Activated T-cell treated with anti-CD3 and anti-CD28 coated beads, Interleukin-2, amount 50 U/mL, for 1 hour (primary cell): Measurements from ENCODE around the gene NFU1.
"Not testable (repeated sequence)": the region's sequence is repeated elsewhere in the genome, so short reads cannot be mapped to it uniquely, and the experiment has no call there.

Experiments used
- DNase-seq: peaks from one replicate; pipeline ENCODE4 v3.0.0-alpha.2; 2020

NFU1 gene

DNA sequence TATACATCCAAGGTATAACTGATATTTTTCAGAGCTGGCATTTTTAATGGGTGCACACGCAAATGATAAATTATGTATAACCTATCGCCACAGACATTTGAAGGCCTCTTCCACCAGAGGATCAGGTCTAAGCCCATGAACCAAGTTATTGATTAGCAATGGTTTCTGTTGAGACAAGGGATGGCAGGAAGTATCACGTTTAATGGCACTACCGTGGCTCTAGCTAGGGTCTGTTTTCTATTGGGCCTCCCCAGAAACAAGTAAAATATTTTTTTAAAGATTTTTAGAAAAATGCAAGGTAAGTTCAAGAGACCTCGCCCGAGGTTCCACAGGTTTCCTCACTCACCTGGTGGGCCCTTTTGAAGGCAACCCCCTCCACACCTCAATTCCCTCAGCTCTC is 50.9 kb downstream of the NFU1 start:
- no peak for DNase-seq

DNA sequence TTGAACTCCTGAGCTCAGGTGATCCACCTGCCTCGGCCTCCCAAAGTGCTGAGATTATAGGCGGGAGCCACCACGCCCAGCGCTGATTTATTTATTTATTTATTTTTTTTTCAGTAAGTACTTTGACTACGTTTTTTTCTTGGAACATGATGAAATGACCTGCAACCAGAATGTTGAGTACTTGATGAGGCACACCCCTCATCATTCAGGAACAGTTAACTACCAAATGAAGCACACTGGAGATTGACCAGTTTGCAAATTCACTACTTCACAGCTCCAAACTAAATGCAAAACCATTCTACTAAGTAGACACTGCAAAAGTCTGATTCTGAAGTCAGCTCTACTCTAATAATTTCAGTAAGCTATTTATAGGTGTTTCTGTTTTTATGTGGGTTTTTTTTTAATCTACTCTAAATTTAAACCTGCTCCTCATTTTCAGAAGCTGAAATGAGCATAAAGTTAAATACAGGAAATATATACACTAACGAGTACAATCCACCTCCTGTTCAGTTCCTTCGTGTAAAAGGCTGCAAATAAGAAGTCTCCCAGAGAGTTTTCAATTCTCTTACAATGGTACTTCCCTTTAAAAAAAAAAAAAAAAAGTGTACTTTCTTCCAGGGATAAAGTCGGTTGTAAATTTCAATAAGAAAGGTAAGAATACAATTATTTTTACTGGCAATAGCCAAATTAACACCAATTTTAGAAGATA is 51.6 kb downstream of the NFU1 start:
- DNase-seq, result no peak

DNA sequence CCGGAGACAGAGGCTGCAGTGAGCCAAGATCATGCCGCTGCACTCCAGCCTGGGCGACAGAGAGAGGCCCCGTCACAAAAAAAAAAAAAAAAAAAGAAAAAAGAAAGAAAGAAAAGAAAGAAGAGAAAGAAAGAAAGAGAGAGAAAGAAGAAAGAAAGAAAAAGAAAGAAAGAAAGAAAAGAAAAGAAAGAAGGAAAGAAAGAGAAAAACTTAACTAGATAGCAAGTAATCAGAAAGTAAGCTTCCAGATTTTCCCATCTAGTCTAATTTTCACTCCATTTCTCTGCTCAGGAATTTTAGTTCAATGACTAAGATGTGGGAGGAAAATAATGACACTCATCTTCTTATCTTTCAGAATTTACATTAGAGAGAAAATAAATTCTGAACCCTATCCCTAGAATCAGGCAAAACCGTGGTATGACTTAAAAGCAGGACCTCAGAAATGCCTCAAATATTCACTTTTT is 52.6 kb downstream of the NFU1 start:
- DNase-seq, result no peak

DNA sequence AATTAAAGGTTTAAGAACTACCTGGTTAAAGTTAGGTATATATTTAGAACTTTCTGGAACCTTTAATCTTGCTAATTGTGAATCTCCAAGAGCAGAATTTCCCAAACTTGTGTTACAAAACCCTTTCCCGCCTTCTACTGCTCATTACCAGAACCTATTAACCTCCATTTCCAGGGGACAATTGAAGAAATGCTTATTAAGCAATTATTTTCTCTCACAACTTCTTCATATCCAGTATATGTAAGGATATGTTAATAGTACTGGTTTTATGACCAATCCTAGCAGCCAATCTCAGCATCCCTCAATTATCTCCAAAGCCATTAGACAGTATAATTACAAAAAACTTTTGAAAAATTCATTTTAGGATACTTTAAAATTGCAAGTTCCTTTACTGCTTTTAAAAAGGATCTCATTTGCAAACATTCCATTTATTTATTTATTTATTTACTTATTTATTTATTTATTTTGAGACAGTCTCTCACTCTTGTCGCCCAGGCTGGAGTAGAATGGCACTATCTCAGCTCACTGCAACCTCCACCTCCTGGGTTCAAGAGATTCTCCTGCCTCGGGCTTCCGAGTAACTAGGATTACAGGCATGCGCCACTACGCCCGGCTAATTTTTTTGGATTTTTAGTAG is 53.9 kb downstream of the NFU1 start:
- DNase-seq, result no peak

DNA sequence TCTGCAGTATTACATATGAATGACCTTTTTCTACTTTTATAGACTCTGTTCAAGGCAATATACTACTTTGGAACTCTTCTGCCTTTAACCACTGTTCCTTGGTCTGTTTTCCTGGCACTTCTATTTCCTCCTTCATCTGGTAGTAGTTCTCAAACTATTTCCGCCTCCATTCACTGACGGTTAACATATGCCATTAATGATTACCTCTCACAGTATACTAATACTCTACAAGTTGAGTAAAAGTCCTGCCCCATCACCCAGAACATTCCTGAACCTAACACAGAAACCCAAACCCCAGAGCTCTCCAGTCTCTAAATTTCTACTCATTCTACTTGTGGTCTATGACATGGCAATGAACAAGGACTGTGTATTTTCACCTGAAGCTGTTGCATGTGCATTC is 54.7 kb downstream of the NFU1 start:
- no peak for DNase-seq

DNA sequence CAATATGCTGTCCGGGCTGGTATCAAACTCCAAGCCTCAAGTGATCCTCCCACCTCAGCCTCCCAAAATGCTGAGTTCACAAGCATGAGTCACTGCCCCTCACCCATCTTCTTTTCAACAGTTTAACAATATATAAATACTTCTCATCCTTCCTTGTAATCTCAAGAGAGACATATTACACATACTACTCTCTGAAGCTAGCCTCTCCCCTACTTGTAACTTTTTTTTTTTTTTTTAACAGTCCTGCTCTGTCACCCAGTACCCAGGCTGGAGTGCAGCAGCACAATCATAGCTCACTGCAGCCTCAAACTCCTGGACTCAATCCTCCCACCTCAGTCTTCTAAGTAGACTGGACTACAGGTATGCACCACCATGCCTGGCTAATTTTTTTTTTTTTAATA is 55.9 kb downstream of the NFU1 start:
- no peak for DNase-seq

DNA sequence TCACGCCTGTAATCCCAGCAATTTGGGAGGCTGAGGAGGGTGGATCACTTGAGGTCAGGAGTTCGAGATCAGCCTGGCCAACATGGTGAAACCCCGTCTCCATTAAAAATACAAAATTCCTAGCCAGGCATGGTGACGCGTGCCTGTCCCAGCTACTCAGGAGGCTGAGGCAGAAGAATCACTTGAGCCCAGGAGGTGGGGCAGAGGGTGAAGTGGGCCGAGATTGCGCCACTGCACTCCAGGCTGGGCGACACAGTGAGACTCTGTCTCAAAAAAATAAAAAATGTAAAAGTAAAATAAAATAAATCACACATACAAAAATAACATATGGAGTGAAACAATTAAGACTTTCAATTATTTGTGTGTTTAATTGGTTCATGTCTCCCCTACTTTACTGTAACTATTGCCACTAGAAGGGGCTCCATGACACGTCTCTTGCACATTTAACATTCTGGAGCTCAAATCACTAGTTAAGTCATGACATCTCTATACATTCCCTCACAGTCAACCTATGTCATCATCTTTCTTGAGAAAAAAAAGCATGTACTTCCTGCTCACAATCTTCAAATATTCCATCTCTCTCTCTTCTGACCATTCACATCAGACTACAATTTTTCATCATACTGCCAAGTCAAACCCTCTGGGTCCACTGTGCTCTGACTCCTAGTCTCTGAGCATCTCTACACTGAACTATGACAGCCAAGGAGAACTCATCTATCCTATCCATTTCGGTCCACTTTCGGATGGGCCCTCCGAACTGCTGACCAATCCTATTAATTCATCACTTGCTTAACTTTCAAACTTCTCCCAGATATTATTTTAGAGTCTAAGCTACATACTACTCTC is 56.9 kb downstream of the NFU1 start:
- no peak for DNase-seq

DNA sequence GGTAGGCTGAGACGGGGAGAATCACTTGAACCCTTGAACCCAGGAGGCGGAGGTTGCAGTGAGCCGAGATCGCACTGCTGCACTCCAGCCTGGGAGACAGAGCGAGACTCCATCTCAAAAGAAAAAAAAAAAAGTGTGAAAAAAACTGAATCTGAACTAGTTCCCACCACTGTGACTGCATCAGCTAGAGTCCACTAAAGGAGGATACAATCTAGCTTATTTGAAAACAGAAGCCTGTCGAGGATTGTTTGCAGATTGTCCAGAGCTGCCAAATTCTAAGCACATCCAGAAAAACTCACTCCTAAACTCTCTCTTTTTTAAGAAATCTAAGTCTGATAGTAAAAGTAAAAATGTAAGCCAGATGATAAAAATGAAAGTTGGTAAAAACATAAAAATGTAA is 60.8 kb downstream of the NFU1 start:
- no peak for DNase-seq

DNA sequence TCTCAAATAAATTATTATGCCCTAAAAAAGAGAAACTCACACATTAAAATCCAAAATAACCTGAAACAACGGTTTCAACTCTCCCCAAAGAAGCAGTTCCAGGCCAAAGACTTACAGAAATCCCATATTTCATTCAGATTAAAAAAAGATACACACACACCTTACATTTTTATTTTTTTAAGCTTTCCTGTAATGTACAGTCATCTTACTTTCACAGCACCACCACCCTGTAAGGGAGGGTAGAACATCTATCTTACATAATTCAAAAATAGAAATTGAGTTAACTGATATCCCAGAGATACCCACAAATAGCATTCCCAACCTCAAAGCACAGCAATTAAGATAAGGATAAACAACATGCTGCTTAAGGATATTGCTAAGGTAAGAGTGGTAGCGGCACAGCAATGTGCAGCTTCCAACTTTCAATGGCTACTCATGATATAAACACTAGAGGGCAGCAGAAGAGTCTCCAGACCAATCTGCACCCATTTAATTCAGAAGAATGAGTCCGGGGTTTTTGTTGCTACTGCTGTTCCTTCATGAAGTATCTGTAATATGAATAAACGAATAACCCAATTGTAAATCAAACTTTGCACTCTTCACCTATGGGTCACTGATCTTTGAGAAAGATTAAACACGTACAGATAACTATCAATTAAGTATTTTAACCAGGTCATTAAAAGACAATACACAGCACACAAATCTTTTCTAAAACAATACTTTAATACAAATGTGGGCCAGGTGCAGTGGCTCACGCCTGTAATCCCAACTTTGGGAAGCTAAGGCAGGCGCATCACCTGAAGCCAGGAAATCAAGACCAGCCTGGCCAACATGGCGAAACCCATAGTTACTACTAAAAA is 61.5 kb downstream of the NFU1 start:
- DNase-seq, result no peak

DNA sequence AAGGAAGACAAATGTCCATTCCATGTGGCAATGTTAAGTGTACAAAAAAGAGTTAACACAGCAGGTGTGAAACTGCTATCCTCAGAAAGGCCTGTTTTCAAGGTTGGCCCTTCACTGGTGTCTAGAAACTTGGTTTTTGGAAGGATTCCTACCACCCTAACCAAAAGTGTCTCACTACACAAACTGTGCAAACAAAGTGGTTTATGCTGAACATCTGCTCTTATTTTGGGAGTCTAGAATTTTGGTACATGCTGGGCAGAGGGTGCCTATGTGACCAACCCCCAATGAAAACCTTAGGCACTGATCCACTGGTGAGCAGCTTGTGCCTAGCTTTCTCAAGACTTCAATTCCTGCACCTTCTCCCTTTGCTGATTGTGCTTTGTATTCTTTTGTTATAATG is 64.5 kb downstream of the NFU1 start:
- no peak for DNase-seq

DNA sequence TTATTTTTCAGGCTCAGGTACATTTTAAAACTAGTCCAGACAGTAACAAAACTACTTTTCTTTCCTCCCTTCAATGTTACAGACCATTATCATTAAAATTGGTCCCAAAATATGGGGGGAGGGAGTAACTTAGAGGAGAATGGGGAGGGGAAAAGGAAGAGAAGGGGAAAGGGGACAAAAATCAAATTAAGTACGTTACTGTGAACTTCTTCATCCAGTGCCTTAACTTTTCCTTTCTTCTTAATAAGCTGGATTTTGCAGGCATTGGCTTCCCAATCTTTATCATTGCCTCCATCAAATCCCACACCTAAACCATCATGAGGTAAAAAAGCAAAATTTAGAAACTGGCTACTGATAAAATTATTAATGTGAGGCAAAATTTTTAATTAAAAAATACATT is 67.4 kb downstream of the NFU1 start:
- DNase-seq, result no peak

DNA sequence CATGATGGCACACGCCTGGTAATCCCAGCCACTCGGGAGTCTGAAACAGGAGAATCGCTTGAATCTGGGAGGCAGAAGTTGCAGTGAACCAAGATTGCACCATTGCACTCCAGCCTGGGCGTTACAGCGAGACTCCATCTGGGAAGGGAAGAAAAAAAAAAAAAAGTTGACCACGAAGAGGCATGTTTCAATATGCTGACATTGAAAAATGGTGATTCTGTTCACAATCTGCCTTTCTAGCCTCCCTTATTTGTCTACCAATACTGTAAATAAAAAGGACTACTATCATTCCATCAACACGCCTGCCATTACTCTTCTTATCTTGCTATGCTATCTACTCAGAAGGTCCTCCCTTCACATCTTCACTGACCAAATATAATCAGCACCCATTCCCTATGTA is 68.6 kb downstream of the NFU1 start:
- DNase-seq, result no peak

DNA sequence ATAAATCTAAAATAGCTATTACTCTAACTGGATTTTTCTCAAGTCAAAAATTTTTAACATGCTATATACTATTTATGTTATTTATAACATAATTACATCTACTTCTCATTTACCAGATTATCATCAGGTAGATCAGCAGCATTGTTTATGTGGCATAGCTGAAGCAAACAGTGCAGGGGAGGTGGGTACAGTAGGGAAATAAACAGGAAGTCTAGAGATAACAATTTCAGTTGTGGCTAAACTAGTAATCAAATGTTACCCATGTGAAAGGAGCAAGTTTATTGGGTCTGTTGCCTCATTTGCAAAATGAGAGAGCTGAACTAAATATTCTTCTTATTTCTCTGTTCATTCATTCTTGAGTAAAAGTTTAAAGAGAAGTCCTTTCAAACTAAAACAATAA is 77.9 kb downstream of the NFU1 start:
- no peak for DNase-seq

DNA sequence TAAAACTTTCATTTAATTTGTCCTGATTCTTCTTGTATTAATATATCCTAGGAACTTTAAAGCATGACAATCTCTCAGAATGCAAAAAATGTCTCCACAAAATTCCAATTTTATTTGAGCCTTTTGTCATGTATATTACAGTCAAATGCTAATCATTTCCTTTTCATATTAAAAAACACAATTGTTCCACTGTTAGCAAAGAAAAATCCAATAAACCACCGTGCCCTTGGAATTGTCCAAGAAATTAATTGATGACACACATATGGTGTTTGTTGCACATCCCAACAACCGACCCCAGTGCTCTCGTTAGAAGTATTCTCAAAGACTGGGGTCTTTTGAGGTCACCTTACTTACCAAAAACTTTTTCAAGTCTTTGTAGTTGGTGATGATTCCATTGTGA is 78.3 kb downstream of the NFU1 start:
- DNase-seq, result no peak

DNA sequence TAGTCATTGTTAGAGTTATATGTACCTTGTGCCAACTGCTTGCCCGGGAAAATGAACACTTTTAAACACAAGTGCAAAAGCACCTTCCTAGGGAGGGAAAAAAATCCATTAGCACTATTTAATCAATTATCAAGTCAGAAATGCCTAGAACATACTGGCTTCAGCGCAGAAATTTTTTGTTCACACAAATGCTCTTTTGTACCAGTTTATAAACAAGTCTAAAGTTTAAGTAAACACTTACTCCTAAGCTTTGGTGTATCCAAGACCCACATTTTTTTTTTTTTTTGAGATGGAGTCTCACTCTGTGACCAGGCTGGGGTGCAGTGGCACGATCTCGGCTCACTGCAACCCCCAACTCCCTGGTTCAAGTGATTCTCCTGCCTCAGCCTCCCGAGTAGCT is 80.8 kb downstream of the NFU1 start:
- no peak for DNase-seq

DNA sequence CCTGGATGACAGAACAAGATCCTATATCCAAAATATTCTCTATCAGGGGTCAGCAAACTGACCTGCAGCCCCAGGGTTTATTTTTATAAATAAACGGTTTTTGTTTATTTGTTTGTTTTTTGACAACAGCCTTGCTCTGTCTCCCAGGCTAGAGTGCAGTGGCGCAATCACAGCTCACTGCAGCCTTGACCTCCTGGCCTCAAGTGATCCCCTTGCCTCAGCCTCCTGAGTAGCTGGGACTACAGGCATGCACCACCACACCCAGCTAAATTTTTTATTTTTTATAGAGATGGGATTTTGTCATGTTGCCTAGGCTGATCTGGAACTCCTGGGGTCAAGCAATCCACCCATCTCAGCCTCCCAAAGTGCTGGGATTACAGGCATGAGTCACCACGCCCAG is 82.3 kb downstream of the NFU1 start:
- not testable (repeated sequence) for DNase-seq

DNA sequence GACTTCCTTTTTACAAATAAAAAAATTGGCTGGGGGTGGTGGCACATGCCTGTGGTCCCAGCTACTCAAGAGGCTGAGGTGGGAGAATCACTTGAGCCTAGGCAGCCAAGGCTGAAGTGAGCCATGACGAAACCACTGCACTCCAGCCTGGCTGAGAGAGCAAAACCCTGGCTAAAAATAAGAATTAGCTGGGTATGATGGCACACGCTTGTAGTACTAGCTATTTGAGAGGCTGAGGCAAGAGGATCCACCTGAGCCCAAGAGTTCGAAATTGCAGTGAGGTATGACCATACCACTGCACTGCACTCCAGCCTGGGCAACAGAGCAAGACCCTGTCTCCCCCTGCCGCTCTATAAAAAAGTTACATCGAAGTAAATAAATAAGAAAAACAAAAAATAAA is 83.9 kb downstream of the NFU1 start:
- no peak for DNase-seq

DNA sequence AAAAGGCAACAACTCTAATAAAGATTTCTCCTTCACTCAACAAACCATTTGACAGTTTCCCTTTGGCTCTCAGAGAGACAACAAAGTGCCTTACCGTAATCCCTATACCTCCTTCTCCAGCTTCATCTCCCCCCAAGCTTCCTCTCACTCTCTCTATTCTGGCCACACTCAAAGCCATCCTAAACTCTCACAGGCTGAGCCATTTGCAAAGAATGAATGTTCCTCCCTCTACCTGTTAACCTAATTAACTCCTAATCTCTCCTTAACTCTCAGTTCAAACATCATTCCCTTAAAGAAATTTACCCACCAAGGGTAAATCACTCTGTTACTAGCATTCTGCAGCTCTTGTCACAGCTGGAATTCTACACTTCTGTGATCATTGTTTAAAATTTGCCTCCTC is 88.5 kb downstream of the NFU1 start:
- DNase-seq, result no peak
